PC-3 (cell line): ENCODE results near the gene TEX53. TPM values are rescaled to one million over a fixed set of nuclear protein-coding genes. Genes with fewer than 3 reads are reported as not detected.
A peak's percentile ranks its signal among the peaks of the same experiment; 100 is the strongest.

Experiments
- ATAC-seq: fragments of 200-7000 bp; cut with Tn5 transposase; 2 replicates; pipeline ENCODE4 v1.9.1; 2020; ENCODE audit warnings: mild to moderate bottlenecking, moderate library complexity
- BruUV-seq: library from RNA; stranded (reverse); fragments of 400-500 nt; replicated peaks from 2 replicates; lab custom pipeline; 2021; lab: Mats Ljungman, UMichigan
- CTCF ChIA-PET: fragments of 300-600 bp; sonication (Branson Sonifier 250); formaldehyde crosslinking; loops from one replicate; lab custom pipeline; 2022; ENCODE audit warnings: antibody characterized with exemption; lab: Charles Lee
- POLR2A ChIA-PET: fragments of 300-600 bp; sonication (Branson Sonifier 250); formaldehyde crosslinking; loops from one replicate; lab custom pipeline; 2022; ENCODE audit warnings: antibody characterized with exemption; ENCODE audit not compliant: unreplicated experiment; lab: Charles Lee
- DNase-seq: peaks from one replicate; pipeline ENCODE4 v3.0.0-alpha.2; 2015
- H2AFZ ChIP-seq: fragments of 300-600 bp; sonication (generic); 2 replicates; pipeline ENCODE4 v1.6.0; 2016; ENCODE audit warnings: antibody characterized with exemption, low read length
- H3F3A ChIP-seq: fragments of 300-600 bp; sonication (generic); one replicate; pipeline ENCODE4 v1.6.0; 2017; ENCODE audit warnings: antibody characterized with exemption, low read length, control low read depth, mild to moderate bottlenecking; ENCODE audit not compliant: unreplicated experiment
- H3K27ac ChIP-seq: fragments of 300-600 bp; sonication (generic); 2 replicates; pipeline ENCODE4 v1.5.1; 2016; ENCODE audit warnings: mild to moderate bottlenecking, low read length
- H3K27me3 ChIP-seq: fragments of 300-600 bp; sonication (generic); 2 replicates; pipeline ENCODE4 v1.6.1; 2016; ENCODE audit warnings: low read length, mixed read lengths
- H3K36me3 ChIP-seq: fragments of 300-600 bp; sonication (generic); 2 replicates; pipeline ENCODE4 v1.6.1; 2016; ENCODE audit warnings: low read depth, mixed run types, low read length, mixed read lengths
- H3K4me1 ChIP-seq: fragments of 300-600 bp; sonication (generic); 2 replicates; pipeline ENCODE4 v1.5.1; 2016; ENCODE audit warnings: low read length; ENCODE audit not compliant: insufficient read depth
- H3K4me2 ChIP-seq: fragments of 300-600 bp; sonication (generic); 2 replicates; pipeline ENCODE4 v1.6.0; 2016; ENCODE audit warnings: low read length
- H3K4me3 ChIP-seq: fragments of 300-600 bp; sonication (generic); 2 replicates; pipeline ENCODE4 v1.5.1; 2016; ENCODE audit warnings: mild to moderate bottlenecking, low read length, mixed read lengths
- H3K79me2 ChIP-seq: fragments of 300-600 bp; sonication (generic); 2 replicates; pipeline ENCODE4 v1.6.1; 2017; ENCODE audit warnings: low read length, mixed read lengths
- H3K9ac ChIP-seq: fragments of 300-600 bp; sonication (generic); 2 replicates; pipeline ENCODE4 v1.6.0; 2016; ENCODE audit warnings: mild to moderate bottlenecking, low read length
- H3K9me2 ChIP-seq: fragments of 300-600 bp; sonication (generic); replicated peaks from 2 replicates; pipeline ENCODE4 v1.6.1; 2016; ENCODE audit warnings: mixed run types, low read length, mixed read lengths
- H3K9me3 ChIP-seq: fragments of 300-600 bp; sonication (generic); 2 replicates; pipeline ENCODE4 v1.6.1; 2016; ENCODE audit warnings: low read length, mixed read lengths
- H4K20me1 ChIP-seq: fragments of 300-600 bp; sonication (generic); 2 replicates; pipeline ENCODE4 v1.6.1; 2016; ENCODE audit warnings: low read length, mixed read lengths
- EZH2 ChIP-seq: fragments of 300-600 bp; sonication (generic); IDR thresholded peaks from one replicate; pipeline ENCODE4 v1.6.1; 2017; ENCODE audit warnings: antibody characterized with exemption, mild to moderate bottlenecking, low read length; ENCODE audit not compliant: unreplicated experiment
- EZH2phosphoT487 ChIP-seq: fragments of 300-600 bp; sonication (generic); IDR thresholded peaks from 2 replicates; pipeline ENCODE4 v1.6.1; 2018; ENCODE audit warnings: mild to moderate bottlenecking, antibody characterized with exemption, low read length, borderline replicate concordance
- intact Hi-C: fragments of 100-400 bp; cut with micrococcal nuclease; formaldehyde crosslinking; loops from 2 replicates; pipeline ENCODE4 v1.9.0; 2023
- total RNA-seq: library from RNA; depleted of rRNA; stranded (reverse); fragments of >200 nt; gene quantifications from 2 replicates; pipeline ENCODE4 v1.2.3, GENCODE V29; 2014
- TF ChIP-seq, protein P1 (sequence below): fragments of 300-600 bp; sonication (generic); conservative IDR thresholded peaks from 2 replicates; pipeline ENCODE4 v1.5.1; 2017; ENCODE audit warnings: antibody characterized with exemption, low read depth, mild to moderate bottlenecking, low read length

The TEX53 gene
- total RNA-seq, 1 experiment from 2014 or later = not detected

DNA sequence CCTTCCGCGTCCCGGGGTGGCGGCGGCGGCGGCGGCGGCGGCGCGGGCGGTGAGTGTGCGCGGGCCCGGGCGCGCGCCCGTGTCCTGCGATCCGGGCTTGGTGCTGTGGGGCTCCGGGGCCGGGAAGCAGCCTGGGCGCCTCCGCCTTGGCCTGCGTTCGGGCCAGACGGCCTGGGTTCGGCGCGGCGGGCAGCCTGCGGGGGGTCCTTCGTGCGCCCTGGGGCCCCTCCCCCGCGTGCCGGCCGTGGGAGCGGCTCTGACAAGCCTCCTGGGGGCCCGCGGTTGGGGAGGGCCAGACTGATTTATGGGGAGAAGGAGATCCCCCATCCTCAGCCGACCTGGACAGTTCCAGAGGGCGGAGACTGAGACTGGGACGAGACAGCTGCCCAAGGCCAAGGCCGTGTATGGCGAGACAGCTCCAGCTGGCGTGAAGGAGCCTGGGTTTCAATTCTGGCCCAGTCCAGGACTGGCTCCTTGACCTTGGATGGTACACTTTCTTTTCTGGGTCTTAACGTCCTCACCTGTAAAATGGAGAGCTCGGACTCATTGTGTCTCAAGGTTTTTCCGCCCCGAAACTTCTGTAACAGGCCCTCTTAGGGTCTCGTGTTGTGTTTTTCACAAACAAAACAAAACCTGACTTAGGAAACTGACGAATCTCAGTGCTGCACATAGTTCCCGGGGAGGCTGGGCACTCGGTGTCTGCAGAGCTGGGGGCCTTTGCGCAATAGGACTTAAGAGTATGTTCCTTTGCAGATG lies 45.9 kb downstream of the TEX53 start:
- H4K20me1 ChIP-seq = no peaks in the 10 kb centered on the region
- ATAC-seq (peak; percentile 79), DNase-seq (peak; percentile 34)
- H2AFZ ChIP-seq = peak overlapping the region; percentile 80
- TF ChIP-seq EZH2phosphoT487 (no peak), EZH2 (no peak)
- TF ChIP-seq, protein P1, sequence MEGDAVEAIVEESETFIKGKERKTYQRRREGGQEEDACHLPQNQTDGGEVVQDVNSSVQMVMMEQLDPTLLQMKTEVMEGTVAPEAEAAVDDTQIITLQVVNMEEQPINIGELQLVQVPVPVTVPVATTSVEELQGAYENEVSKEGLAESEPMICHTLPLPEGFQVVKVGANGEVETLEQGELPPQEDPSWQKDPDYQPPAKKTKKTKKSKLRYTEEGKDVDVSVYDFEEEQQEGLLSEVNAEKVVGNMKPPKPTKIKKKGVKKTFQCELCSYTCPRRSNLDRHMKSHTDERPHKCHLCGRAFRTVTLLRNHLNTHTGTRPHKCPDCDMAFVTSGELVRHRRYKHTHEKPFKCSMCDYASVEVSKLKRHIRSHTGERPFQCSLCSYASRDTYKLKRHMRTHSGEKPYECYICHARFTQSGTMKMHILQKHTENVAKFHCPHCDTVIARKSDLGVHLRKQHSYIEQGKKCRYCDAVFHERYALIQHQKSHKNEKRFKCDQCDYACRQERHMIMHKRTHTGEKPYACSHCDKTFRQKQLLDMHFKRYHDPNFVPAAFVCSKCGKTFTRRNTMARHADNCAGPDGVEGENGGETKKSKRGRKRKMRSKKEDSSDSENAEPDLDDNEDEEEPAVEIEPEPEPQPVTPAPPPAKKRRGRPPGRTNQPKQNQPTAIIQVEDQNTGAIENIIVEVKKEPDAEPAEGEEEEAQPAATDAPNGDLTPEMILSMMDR = no peak
- peak overlapping the region; percentile 56 for H3K27ac ChIP-seq
- H3K4me1 ChIP-seq = peaks cover 22% of the 10 kb centered on the region; the same call in 1 of the 2 replicates
- peak overlapping the region; percentile 89 for H3K4me2 ChIP-seq
- H3K27me3 ChIP-seq = no peaks in the 10 kb centered on the region
- TSS peak; percentile 50 for BruUV-seq
- H3K9ac ChIP-seq = peak overlapping the region; percentile 80
- ChIA-PET POLR2A (interaction anchor here (0.6 to 1.0 kb wide), 2 partner anchors 9 to 60 kb away, joined by 3 to 5 read pairs; no protein-coding TSS in a partner anchor), CTCF (no interaction called here)
- H3K79me2 ChIP-seq = peaks cover 33% of the 10 kb centered on the region
- H3K36me3 ChIP-seq = no peaks in the 10 kb centered on the region
- no peaks in the 10 kb centered on the region for H3F3A ChIP-seq
- no peaks in the 10 kb centered on the region for H3K9me2 ChIP-seq
- intact Hi-C loops = loop anchor here (5.0 kb wide), 1 partner anchor 124 kb away; no protein-coding TSS in a partner anchor
- H3K9me3 ChIP-seq = no peaks in the 10 kb centered on the region
- H3K4me3 ChIP-seq = peak overlapping the region; percentile 87

DNA sequence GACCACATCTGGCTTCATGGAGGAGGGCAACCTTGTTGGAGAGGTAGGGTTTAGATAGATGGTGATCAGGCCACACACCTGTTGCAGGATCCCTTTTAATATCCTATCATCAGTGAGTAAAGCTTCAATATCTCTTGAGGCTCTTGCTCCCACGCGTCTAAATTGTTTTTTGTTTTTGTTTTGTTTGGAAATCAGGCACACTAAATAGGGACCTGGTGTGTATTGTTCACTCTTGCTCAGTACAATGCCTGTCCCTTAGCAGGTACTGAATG lies 49.1 kb downstream of the TEX53 start:
- Histone ChIP-seq H3K9me3 (no peaks in the 10 kb centered on the region), H2AFZ (no peak overlapping the region), H3K9ac (no peak overlapping the region), H3K4me2 (no peak overlapping the region), H3K4me1 (peaks cover 22% of the 10 kb centered on the region; the same call in 1 of the 2 replicates), H3K79me2 (peaks cover 19% of the 10 kb centered on the region), H3F3A (no peaks in the 10 kb centered on the region), H3K4me3 (no peak overlapping the region), H3K27me3 (no peaks in the 10 kb centered on the region), H3K9me2 (no peaks in the 10 kb centered on the region), H3K27ac (no peak overlapping the region), H4K20me1 (no peaks in the 10 kb centered on the region), H3K36me3 (no peaks in the 10 kb centered on the region)
- ChIA-PET CTCF (no interaction called here), POLR2A (no interaction called here)
- ATAC-seq (no peak), DNase-seq (no peak)
- TF ChIP-seq, protein P1 = no peak
- TF ChIP-seq EZH2 = no peak
- TF ChIP-seq EZH2phosphoT487 = no peak
- intact Hi-C loops = no loop called here
- no TSS peak for BruUV-seq
